ENCODE results near the gene SUPT3H. TPM values are rescaled to one million over a fixed set of nuclear protein-coding genes. Genes with fewer than 3 reads are reported as not detected.

The SUPT3H gene
- total RNA-seq, 3 donors from 2014 or later: 6.9 to 15.1 (median 13.6) TPM

GRCh38 chr6:44784195-44784594 is 593.5 kb downstream of the SUPT3H start:
- Histone ChIP-seq H3K27me3 (no peaks in the 10 kb centered on the region), H3K4me1 (no peaks in the 10 kb centered on the region), H3K36me3 (no peaks in the 10 kb centered on the region), H3K4me3 (no peak overlapping the region), H3K27ac (no peak overlapping the region), H3K9me3 (peaks cover 0 to 8% of the 10 kb centered on the region in 2 donors)
- DNase-seq (ENCODE audit: low spot score in 2 of 2): no peak
- no peak for TF ChIP-seq CTCF (IDR thresholded peaks at IDR 0.05)
- no peak for TF ChIP-seq POLR2A (IDR thresholded peaks at IDR 0.05)
- intact Hi-C loops (cut with DNase I; ENCODE audit: low total_unique reads): no loop called here

GRCh38 chr6:44782892-44783291 is 594.8 kb downstream of the SUPT3H start:
- no peak for DNase-seq (ENCODE audit: low spot score in 2 of 2)
- no peak for TF ChIP-seq CTCF (IDR thresholded peaks at IDR 0.05)
- no peak for TF ChIP-seq POLR2AphosphoS5 (IDR thresholded peaks at IDR 0.05)
- no peak for TF ChIP-seq POLR2A (IDR thresholded peaks at IDR 0.05)
- Histone ChIP-seq H3K27me3 (no peaks in the 10 kb centered on the region), H3K9me3 (peaks cover 0 to 8% of the 10 kb centered on the region in 2 donors), H3K4me3 (no peak overlapping the region), H3K36me3 (no peaks in the 10 kb centered on the region), H3K4me1 (no peaks in the 10 kb centered on the region), H3K27ac (no peak overlapping the region)
- intact Hi-C loops (cut with DNase I; ENCODE audit: low total_unique reads): no loop called here

- Histone ChIP-seq H3K4me1 (no peaks in the 10 kb centered on the region), H3K36me3 (no peaks in the 10 kb centered on the region), H3K4me3 (no peak overlapping the region), H3K27ac (no peak overlapping the region), H3K27me3 (no peaks in the 10 kb centered on the region), H3K9me3 (peaks cover 0 to 8% of the 10 kb centered on the region in 2 donors)
- intact Hi-C loops (cut with DNase I; ENCODE audit: low total_unique reads): no loop called here
- no peak for DNase-seq (ENCODE audit: low spot score in 2 of 2)
- TF ChIP-seq POLR2AphosphoS5 (IDR thresholded peaks at IDR 0.05): no peak
Observed at GRCh38 chr6:44781912-44782597, 595.7 kb downstream of the SUPT3H start.

GRCh38 chr6:44780161-44780560 is 597.6 kb downstream of the SUPT3H start:
- Histone ChIP-seq H3K4me3 (no peak overlapping the region), H3K27me3 (no peaks in the 10 kb centered on the region), H3K27ac (no peak overlapping the region), H3K36me3 (no peaks in the 10 kb centered on the region), H3K4me1 (no peaks in the 10 kb centered on the region), H3K9me3 (peaks cover 0 to 8% of the 10 kb centered on the region in 2 donors)
- intact Hi-C loops (cut with DNase I; ENCODE audit: low total_unique reads): no loop called here
- TF ChIP-seq POLR2A (IDR thresholded peaks at IDR 0.05): no peak
- no peak for DNase-seq (ENCODE audit: low spot score in 2 of 2)

- DNase-seq (ENCODE audit: low spot score in 2 of 2): no peak
- Histone ChIP-seq H3K9me3 (peaks cover 0 to 5% of the 10 kb centered on the region in 2 donors), H3K36me3 (no peaks in the 10 kb centered on the region), H3K27me3 (no peaks in the 10 kb centered on the region), H3K4me1 (no peaks in the 10 kb centered on the region), H3K27ac (no peak overlapping the region), H3K4me3 (no peak overlapping the region)
- TF ChIP-seq POLR2AphosphoS5 (IDR thresholded peaks at IDR 0.05) (no peak), POLR2A (IDR thresholded peaks at IDR 0.05) (no peak), CTCF (IDR thresholded peaks at IDR 0.05) (no peak)
- intact Hi-C loops (cut with DNase I; ENCODE audit: low total_unique reads): no loop called here
Observed at GRCh38 chr6:44779130-44779826, 598.5 kb downstream of the SUPT3H start.

Other genes with a start within 250 kb of the SUPT3H start
- 1 to 10 TPM; 2.7 to 7.3 (median 7.2) TPM for gene RUNX2, start 49.6 kb downstream of the SUPT3H start, total RNA-seq

All from breast epithelium (tissue), 4 donors.